HCT116 (cell line): ENCODE data around the gene COL8A2. TPM values are rescaled to one million over a fixed set of nuclear protein-coding genes. Genes with fewer than 3 reads are reported as not detected.

ENCODE experiments used
- ATAC-seq: fragments of 200-7000 bp; cut with Tn5 transposase; 2 replicates; pipeline ENCODE4 v1.9.1; 2020; ENCODE audit warnings: mild to moderate bottlenecking, moderate library complexity
- BruUV-seq: library from RNA; stranded (reverse); fragments of 400-500 nt; replicated peaks from 2 replicates; lab custom pipeline; 2021; lab: Mats Ljungman, UMichigan
- CTCF ChIA-PET: fragments of 300-600 bp; sonication (Branson Sonifier 250); formaldehyde crosslinking; loops from one replicate; lab custom pipeline; 2021; ENCODE audit warnings: antibody characterized with exemption; lab: Charles Lee
- POLR2A ChIA-PET: fragments of 300-600, 350-600 bp; sonication (Branson Sonifier 250); formaldehyde crosslinking; loops from one replicate; lab custom pipeline; 2021; ENCODE audit warnings: antibody characterized with exemption; lab: Charles Lee
- RAD21 ChIA-PET, 2 experiments: fragments of 300-600 bp; sonication (Branson Sonifier 250); formaldehyde crosslinking; loops; one replicate each; lab custom pipeline; 2023; ENCODE audit warnings: low total read pairs in 2 of 2; ENCODE audit not compliant: uncharacterized antibody in 2 of 2, unreplicated experiment in 2 of 2, low non-redundant PET in 1 of 2; lab: Charles Lee
- DNase-seq: peaks from one replicate; pipeline ENCODE4 v3.0.0-alpha.2; 2010; ENCODE audit warnings: low read depth, low spot score
- H2AFZ ChIP-seq: fragments of 200-600 bp; shearing (Covaris generic), sonication (generic); 2 replicates; pipeline ENCODE4 v1.6.1; 2017; ENCODE audit warnings: low read depth, mixed run types, mixed read lengths, antibody characterized with exemption, low read length; ENCODE audit not compliant: poor library complexity, severe bottlenecking
- H3K27ac ChIP-seq: 2 replicates; pipeline ENCODE4 v1.5.1; 2012; ENCODE audit warnings: low read depth, low read length
- H3K27me3 ChIP-seq: fragments of 200-600 bp; sonication (generic); 2 replicates; pipeline ENCODE4 v1.6.1; 2016; ENCODE audit warnings: mixed run types, low read length, mixed read lengths; ENCODE audit not compliant: insufficient read depth
- H3K36me3 ChIP-seq, 2 experiments: fragments of 200-500 bp in 1 of 2; fragments of 200-600 bp in 1 of 2; sonication (Bioruptor generic) in 1 of 2; sonication (generic) in 1 of 2; 2 replicates each; pipeline versions ENCODE4 v1.5.1 to v1.6.1; 2014 to 2016; ENCODE audit warnings: low read length in 2 of 2, inconsistent platforms in 1 of 2, mixed read lengths in 1 of 2, mixed run types in 1 of 2; ENCODE audit not compliant: insufficient read depth in 2 of 2, control insufficient read depth in 1 of 2
- H3K4me1 ChIP-seq, 2 experiments: fragments of 200-600 bp in 1 of 2; sonication (generic) in 1 of 2; 2 replicates each; pipeline versions ENCODE4 v1.5.1 to v1.6.1; 2012 to 2017; ENCODE audit warnings: low read length in 2 of 2, inconsistent platforms in 1 of 2, mild to moderate bottlenecking in 1 of 2, mixed read lengths in 1 of 2, mixed run types in 1 of 2, moderate library complexity in 1 of 2; ENCODE audit not compliant: insufficient read depth in 2 of 2, control insufficient read depth in 1 of 2
- H3K4me2 ChIP-seq: fragments of 200-600 bp; sonication (generic); 2 replicates; pipeline ENCODE4 v1.6.1; 2017; ENCODE audit warnings: mixed run types, low read length, mixed read lengths
- H3K4me3 ChIP-seq, 2 experiments: fragments of 200-600 bp in 1 of 2; sonication (generic) in 1 of 2; replicated peaks in 1 of 2; 2 replicates each; pipeline ENCODE4 v1.5.1; 2011 to 2016; ENCODE audit warnings: low read length in 2 of 2, control low read depth in 1 of 2, low read depth in 1 of 2, mild to moderate bottlenecking in 1 of 2, mixed read lengths in 1 of 2, mixed run types in 1 of 2
- H3K79me2 ChIP-seq: fragments of 200-600 bp; sonication (generic); 2 replicates; pipeline ENCODE4 v1.6.1; 2017; ENCODE audit warnings: mild to moderate bottlenecking, mixed run types, low read length, moderate library complexity, mixed read lengths; ENCODE audit not compliant: insufficient read depth
- H3K9ac ChIP-seq: fragments of 200-600 bp; sonication (generic); 2 replicates; pipeline ENCODE4 v1.6.1; 2016; ENCODE audit warnings: low read length, mixed read lengths
- H3K9me2 ChIP-seq: fragments of 200-600 bp; sonication (generic), shearing (Covaris generic); 2 replicates; pipeline ENCODE4 v1.6.1; 2017; ENCODE audit warnings: mixed run types, mild to moderate bottlenecking, moderate library complexity; ENCODE audit not compliant: insufficient read depth
- H3K9me3 ChIP-seq, 2 experiments: fragments of 200-500 bp in 1 of 2; fragments of 200-600 bp in 1 of 2; sonication (Bioruptor generic) in 1 of 2; sonication (generic) in 1 of 2; 2 replicates each; pipeline ENCODE4 v1.6.1; 2014 to 2017; ENCODE audit warnings: low read length in 2 of 2, mixed read lengths in 2 of 2, inconsistent platforms in 1 of 2, low read depth in 1 of 2, mild to moderate bottlenecking in 1 of 2, mixed run types in 1 of 2, moderate library complexity in 1 of 2; ENCODE audit not compliant: control insufficient read depth in 1 of 2, insufficient read depth in 1 of 2
- H4K20me1 ChIP-seq: fragments of 200-600 bp; sonication (generic), shearing (Covaris generic); 2 replicates; pipeline ENCODE4 v1.6.1; 2017; ENCODE audit warnings: mixed run types, mild to moderate bottlenecking, moderate library complexity; ENCODE audit not compliant: insufficient read depth
- EZH2phosphoT487 ChIP-seq: fragments of 200-600 bp; IDR thresholded peaks from 2 replicates; pipeline ENCODE4 v1.6.1; 2018; ENCODE audit warnings: antibody characterized with exemption, borderline replicate concordance
- FOSL1 ChIP-seq: IDR thresholded peaks from 2 replicates; pipeline ENCODE4 v1.6.1; 2012; ENCODE audit warnings: low read depth
- JUND ChIP-seq: IDR thresholded peaks from 2 replicates; pipeline ENCODE4 v1.6.1; 2012
- POLR2AphosphoS5 ChIP-seq: IDR thresholded peaks from 2 replicates; pipeline ENCODE4 v1.6.1; 2011; ENCODE audit warnings: mild to moderate bottlenecking, low read depth, low read length, moderate library complexity
- SIN3A ChIP-seq: IDR thresholded peaks from 2 replicates; pipeline ENCODE4 v1.6.1; 2012; ENCODE audit warnings: low read depth
- TCF7L2 ChIP-seq: IDR thresholded peaks from 2 replicates; pipeline ENCODE4 v1.7.0; 2011; ENCODE audit warnings: borderline replicate concordance, inconsistent platforms; ENCODE audit not compliant: insufficient read depth, insufficient read length; ENCODE audit errors: extremely low read depth
- ZBTB33 ChIP-seq: IDR thresholded peaks from 2 replicates; pipeline ENCODE4 v1.6.1; 2011; ENCODE audit warnings: mild to moderate bottlenecking, low read length, moderate library complexity; ENCODE audit not compliant: insufficient replicate concordance; ENCODE audit errors: extremely low read depth
- ZFX ChIP-seq: fragments of 450-650 bp; IDR thresholded peaks from 2 replicates; pipeline ENCODE4 v1.6.1; 2017
- intact Hi-C: fragments of 100-400 bp; cut with micrococcal nuclease; formaldehyde crosslinking; loops from 2 replicates; pipeline ENCODE4 v1.10.0; 2022
- total RNA-seq: library from RNA; stranded (reverse); gene quantifications from one replicate; pipeline ENCODE4 v1.2.1, GENCODE V29; 2021; ENCODE audit not compliant: unreplicated experiment
- TF ChIP-seq, protein P1 (sequence below), 3 experiments: fragments of 200-600 bp in 1 of 3; sonication (generic) in 1 of 3; IDR thresholded peaks in 2 of 3; conservative IDR thresholded peaks in 1 of 3; 2 replicates each; pipeline ENCODE4 v1.5.1; 2012 to 2017; ENCODE audit warnings: low read depth in 2 of 3, low read length in 2 of 3, antibody characterized with exemption in 1 of 3, borderline replicate concordance in 1 of 3, control low read depth in 1 of 3, mild to moderate bottlenecking in 1 of 3, mixed read lengths in 1 of 3, mixed run types in 1 of 3, moderate library complexity in 1 of 3; ENCODE audit not compliant: insufficient read depth in 1 of 3

COL8A2 gene
- total RNA-seq, 1 experiment from 2014 or later: 0.05 TPM

DNA sequence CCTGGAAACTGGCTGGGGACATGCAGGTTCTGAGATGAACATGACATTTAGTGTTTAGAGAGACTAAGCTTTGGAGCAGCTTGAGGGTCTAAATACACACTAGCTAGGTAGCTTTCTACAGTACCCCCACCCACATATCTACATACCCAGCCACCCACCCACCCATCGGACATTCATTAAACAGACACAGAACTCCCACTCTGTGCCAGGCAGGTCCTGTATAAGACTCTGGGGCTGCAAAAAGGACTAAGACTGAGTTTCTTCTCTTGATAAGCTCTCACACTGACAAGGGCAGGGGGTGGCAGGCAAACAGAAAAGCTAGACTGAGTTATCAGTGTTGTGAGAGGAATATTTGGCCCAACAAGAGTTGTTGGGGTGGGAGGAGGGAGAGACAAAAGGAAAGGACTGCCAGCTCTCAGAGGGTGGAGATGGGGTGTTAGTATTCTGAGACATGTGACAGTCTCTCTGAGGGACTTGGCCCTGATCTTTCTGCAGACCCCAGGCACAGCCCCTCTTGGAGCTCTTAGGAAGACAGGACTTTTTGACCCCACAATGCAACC lies 37.7 kb upstream of the COL8A2 start:
- H2AFZ ChIP-seq: no peak overlapping the region
- ATAC-seq: no peak
- TF ChIP-seq TCF7L2 (no peak), FOSL1 (no peak), JUND (no peak), EZH2phosphoT487 (no peak), SIN3A (no peak), POLR2AphosphoS5 (no peak), ZFX (no peak), ZBTB33 (no peak)
- TF ChIP-seq, protein P1, sequence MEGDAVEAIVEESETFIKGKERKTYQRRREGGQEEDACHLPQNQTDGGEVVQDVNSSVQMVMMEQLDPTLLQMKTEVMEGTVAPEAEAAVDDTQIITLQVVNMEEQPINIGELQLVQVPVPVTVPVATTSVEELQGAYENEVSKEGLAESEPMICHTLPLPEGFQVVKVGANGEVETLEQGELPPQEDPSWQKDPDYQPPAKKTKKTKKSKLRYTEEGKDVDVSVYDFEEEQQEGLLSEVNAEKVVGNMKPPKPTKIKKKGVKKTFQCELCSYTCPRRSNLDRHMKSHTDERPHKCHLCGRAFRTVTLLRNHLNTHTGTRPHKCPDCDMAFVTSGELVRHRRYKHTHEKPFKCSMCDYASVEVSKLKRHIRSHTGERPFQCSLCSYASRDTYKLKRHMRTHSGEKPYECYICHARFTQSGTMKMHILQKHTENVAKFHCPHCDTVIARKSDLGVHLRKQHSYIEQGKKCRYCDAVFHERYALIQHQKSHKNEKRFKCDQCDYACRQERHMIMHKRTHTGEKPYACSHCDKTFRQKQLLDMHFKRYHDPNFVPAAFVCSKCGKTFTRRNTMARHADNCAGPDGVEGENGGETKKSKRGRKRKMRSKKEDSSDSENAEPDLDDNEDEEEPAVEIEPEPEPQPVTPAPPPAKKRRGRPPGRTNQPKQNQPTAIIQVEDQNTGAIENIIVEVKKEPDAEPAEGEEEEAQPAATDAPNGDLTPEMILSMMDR (IDR thresholded peaks at IDR 0.05 in 2 of 3, conservative IDR thresholded peaks at IDR 0.05 in 1 of 3; ENCODE audit: borderline replicate concordance in 1 of 3, insufficient read depth in 1 of 3, low read depth in 2 of 3, low read length in 2 of 3): no peak
- H3K4me1 ChIP-seq: peaks cover 9 to 37% of the 10 kb centered on the region in 2 experiments
- H3K9me3 ChIP-seq: no peaks in the 10 kb centered on the region
- H3K27ac ChIP-seq: no peak overlapping the region
- no peaks in the 10 kb centered on the region for H3K9me2 ChIP-seq
- ChIA-PET CTCF (interaction anchor here (1.3 kb wide), 1 partner anchor 13 kb away, joined by 3 read pairs; the partner anchor contains the start of gene TRAPPC3), RAD21 (no interaction called here), POLR2A (interaction anchor here (0.7 to 1.4 kb wide), 2 partner anchors 8 to 17 kb away, joined by 3 read pairs; no protein-coding TSS in a partner anchor)
- no peak overlapping the region for H3K4me3 ChIP-seq
- BruUV-seq: no TSS peak
- no peak overlapping the region for H3K4me2 ChIP-seq
- no peak overlapping the region for H3K9ac ChIP-seq
- no peaks in the 10 kb centered on the region for H4K20me1 ChIP-seq
- peaks cover 96% of the 10 kb centered on the region for H3K79me2 ChIP-seq
- H3K36me3 ChIP-seq: peaks cover 2 to 9% of the 10 kb centered on the region in 2 experiments; a peak in 2 of 4 replicates
- no peaks in the 10 kb centered on the region for H3K27me3 ChIP-seq
- intact Hi-C loops: no loop called here
- no peak for DNase-seq
